Measurements from ENCODE around the gene CTDSPL.

- no peak for TF ChIP-seq CEBPB (IDR thresholded peaks at IDR 0.05)
- TF ChIP-seq TCF12 (IDR thresholded peaks at IDR 0.05; ENCODE audit: low read depth) = no peak
- no peak for TF ChIP-seq REST (IDR thresholded peaks at IDR 0.05; ENCODE audit: low read depth)
- TF ChIP-seq EP300 (IDR thresholded peaks at IDR 0.05; ENCODE audit: borderline replicate concordance) = no peak
- TF ChIP-seq FOXM1 (IDR thresholded peaks at IDR 0.05; ENCODE audit: borderline replicate concordance, low read depth) = no peak
- no peak for TF ChIP-seq ZBTB7A (IDR thresholded peaks at IDR 0.05; ENCODE audit: low read depth)
- no peak for TF ChIP-seq MAX (IDR thresholded peaks at IDR 0.05)
Measured at GRCh38 chr3:37855363-37855970, 6.2 kb upstream of the CTDSPL start.
